ENCODE measurements around the gene PARD6G. TPM values are rescaled to one million over a fixed set of nuclear protein-coding genes. Genes with fewer than 3 reads are reported as not detected.

PARD6G gene
- total RNA-seq, 4 donors from 2014 or later, result 24.3 to 37.8 (median 33.1) TPM

DNA sequence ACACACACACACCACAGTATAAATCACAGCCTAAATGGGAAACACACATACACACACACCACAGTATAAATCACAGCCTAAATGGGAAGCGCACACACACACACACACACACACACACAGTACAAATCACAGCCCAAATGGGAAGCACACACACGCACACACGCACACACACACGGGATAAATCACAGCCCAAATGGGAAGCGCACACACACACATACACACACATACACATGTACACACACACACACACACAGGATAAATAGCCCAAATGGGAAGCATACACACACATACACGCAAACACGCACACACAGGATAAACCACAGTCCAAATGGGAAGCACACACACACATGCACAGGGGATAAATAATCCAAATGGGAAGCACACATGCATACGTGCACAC lies 70.2 kb downstream of the PARD6G start:
- Histone ChIP-seq H3K4me1 (peaks cover 4 to 73% (median 29%) of the 10 kb centered on the region in 3 donors), H3K27me3 (no peaks in the 10 kb centered on the region), H3K4me3 (no peak overlapping the region), H3K9me3 (no peaks in the 10 kb centered on the region), H3K36me3 (no peaks in the 10 kb centered on the region), H3K27ac (no peak overlapping the region)
- no peak for DNase-seq
- TF ChIP-seq, protein P1, sequence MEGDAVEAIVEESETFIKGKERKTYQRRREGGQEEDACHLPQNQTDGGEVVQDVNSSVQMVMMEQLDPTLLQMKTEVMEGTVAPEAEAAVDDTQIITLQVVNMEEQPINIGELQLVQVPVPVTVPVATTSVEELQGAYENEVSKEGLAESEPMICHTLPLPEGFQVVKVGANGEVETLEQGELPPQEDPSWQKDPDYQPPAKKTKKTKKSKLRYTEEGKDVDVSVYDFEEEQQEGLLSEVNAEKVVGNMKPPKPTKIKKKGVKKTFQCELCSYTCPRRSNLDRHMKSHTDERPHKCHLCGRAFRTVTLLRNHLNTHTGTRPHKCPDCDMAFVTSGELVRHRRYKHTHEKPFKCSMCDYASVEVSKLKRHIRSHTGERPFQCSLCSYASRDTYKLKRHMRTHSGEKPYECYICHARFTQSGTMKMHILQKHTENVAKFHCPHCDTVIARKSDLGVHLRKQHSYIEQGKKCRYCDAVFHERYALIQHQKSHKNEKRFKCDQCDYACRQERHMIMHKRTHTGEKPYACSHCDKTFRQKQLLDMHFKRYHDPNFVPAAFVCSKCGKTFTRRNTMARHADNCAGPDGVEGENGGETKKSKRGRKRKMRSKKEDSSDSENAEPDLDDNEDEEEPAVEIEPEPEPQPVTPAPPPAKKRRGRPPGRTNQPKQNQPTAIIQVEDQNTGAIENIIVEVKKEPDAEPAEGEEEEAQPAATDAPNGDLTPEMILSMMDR (IDR thresholded peaks at IDR 0.05), result no peak
- TF ChIP-seq POLR2A (IDR thresholded peaks at IDR 0.05), result no peak
- 80 to 90% methylated on average over 8 of the region's 8 CpGs for WGBS, 2 donors
- intact Hi-C loops (cut with DNase I), result no loop called here

DNA sequence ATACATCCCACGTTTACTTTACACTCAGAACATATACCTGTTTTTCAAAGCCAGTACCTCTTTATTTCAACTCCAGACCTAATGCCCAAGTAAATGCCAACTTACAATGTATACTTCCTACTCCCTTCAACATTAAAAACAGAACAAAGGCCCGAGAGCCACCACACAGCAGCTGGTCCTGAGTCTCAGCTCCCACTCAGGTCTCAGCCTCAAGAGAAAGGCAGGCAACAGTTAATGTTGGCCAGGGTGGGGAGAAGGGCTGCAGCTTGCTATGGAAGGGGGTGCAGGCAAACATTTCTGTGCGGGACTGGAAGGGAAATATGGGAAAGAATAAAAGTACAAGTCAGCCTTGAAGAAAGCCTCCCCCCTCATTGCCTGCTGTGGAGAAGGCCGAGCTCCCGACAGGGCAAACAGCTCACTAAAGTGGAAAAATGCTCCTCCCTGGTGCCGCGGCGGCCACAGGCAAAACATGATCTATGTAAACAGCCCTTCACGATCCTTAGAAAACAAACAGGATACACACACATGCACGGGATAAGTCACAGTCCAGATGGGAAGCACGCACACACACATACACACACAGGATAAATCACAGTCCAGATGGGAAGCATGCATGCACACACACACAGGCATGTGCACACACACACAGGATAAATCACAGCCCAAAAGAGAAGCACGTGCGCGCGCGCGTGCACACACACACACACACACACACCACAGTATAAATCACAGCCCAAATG lies 70.8 kb downstream of the PARD6G start:
- TF ChIP-seq, protein P1 (IDR thresholded peaks at IDR 0.05), result no peak
- TF ChIP-seq POLR2A (IDR thresholded peaks at IDR 0.05), result no peak
- Histone ChIP-seq H3K27me3 (no peaks in the 10 kb centered on the region), H3K36me3 (no peaks in the 10 kb centered on the region), H3K27ac (peak overlapping the region in 2 of 4 donors; percentile 2 to 52), H3K9me3 (no peaks in the 10 kb centered on the region), H3K4me3 (no peak overlapping the region), H3K4me1 (peaks cover 4 to 69% (median 26%) of the 10 kb centered on the region in 3 donors)
- DNase-seq, result no peak
- intact Hi-C loops (cut with DNase I), result no loop called here
- 57 to 69% methylated on average over 16 to 17 of the region's 17 CpGs for WGBS, 2 donors

DNA sequence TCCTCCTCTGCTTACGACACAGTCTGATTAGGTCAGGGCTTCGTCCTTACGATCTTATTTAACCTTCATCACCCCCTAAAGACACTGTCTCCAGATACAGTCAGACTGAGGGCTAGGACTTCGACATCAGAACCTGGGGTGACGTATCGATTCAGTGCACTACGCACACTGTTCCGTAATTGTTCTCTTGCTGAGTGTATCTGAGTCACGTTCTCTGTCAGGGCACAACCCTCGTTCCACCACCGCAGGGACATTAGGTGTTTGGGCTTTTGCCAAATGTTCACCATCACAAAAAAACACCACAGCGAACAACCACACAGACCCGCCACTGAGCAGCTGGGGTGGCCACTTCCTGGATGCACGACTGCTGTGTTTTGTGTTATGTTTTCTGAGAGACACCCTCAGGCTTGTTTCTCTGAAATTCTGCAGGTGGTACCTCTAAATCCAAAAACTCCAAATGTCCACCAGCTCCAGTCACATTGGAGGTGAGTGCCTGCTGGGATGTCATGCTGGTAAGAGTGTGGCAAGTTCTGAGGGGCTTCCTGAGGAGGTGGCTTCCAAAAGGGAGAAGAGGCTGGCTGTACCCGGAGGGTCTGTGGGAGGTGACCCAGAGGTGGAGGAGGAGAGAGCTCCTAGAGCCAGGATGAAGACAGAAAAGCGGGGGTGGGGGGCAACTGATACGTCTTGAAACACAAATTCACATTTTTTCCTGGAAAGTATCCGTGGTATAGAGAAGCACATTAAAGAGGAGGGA lies 71.7 kb downstream of the PARD6G start:
- Histone ChIP-seq H3K36me3 (no peaks in the 10 kb centered on the region), H3K4me1 (peaks cover 4 to 69% (median 22%) of the 10 kb centered on the region in 3 donors), H3K27ac (peak overlapping the region in 2 of 4 donors; percentile 38 to 52), H3K9me3 (no peaks in the 10 kb centered on the region), H3K27me3 (no peaks in the 10 kb centered on the region), H3K4me3 (no peak overlapping the region)
- no peak for DNase-seq
- 59 to 61% methylated on average over 18 of the region's 18 CpGs for WGBS, 2 donors
- TF ChIP-seq, protein P1 (IDR thresholded peaks at IDR 0.05), result no peak
- no peak for TF ChIP-seq POLR2A (IDR thresholded peaks at IDR 0.05)
- intact Hi-C loops (cut with DNase I), result no loop called here

DNA sequence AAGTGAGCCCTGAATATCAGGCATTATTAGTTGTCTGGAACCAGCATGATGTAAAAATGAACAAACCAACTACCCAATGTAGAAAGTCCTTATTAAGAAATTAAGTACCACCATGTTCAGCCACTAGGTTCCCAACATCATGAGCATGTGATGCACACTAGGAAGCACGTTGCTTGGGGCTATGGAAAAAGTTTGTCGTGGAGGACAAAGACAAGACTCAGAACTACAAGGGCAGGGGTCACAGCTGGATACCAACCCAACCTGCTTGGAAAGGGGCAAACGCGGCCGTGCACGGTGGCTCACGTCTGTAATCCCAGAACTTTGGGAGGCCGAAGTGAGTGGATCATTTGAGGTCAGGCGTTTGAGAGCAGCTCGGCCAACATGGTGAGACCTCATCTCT lies 74.3 kb downstream of the PARD6G start:
- no peak overlapping the region for H3K4me3 ChIP-seq
- intact Hi-C loops (cut with DNase I), result no loop called here
- 74 to 86% methylated on average over 7 to 10 of the region's 10 CpGs for WGBS, 2 donors

More for the DNA sequence above, 74.3 kb downstream of the PARD6G start:
- H3K27ac ChIP-seq, result no peak overlapping the region
- no peak for DNase-seq
- TF ChIP-seq, protein P1 (IDR thresholded peaks at IDR 0.05), result no peak
- H3K27me3 ChIP-seq, result no peaks in the 10 kb centered on the region
- H3K4me1 ChIP-seq, result peaks cover 0 to 43% (median 4%) of the 10 kb centered on the region in 3 donors
- no peaks in the 10 kb centered on the region for H3K9me3 ChIP-seq
- H3K36me3 ChIP-seq, result peaks cover 0 to under 1% (median 0%) of the 10 kb centered on the region in 3 donors
